HG03066 (cell line): ENCODE results near the gene RGS17.

Experiments
- ATAC-seq: cut with Tn5 transposase; IDR thresholded peaks from one replicate; pipeline ENCODE4 v1.9.1; 2021; ENCODE audit warnings: low read depth; ENCODE audit not compliant: unreplicated experiment

Gene RGS17

GRCh38 chr6:153086225-153086990, 44.7 kb downstream of the RGS17 start:
- ATAC-seq, result no peak

- ATAC-seq, result no peak
These were observed 45.8 kb downstream of the RGS17 start for GRCh38 chr6:153085239-153085638.

- no peak for ATAC-seq
These were observed 46.7 kb downstream of the RGS17 start for GRCh38 chr6:153084393-153084792.

GRCh38 chr6:153083869-153084268, 47.2 kb downstream of the RGS17 start:
- ATAC-seq, result no peak

GRCh38 chr6:153081914-153082313, 49.2 kb downstream of the RGS17 start:
- no peak for ATAC-seq

- ATAC-seq, result no peak
These were observed 54.7 kb downstream of the RGS17 start for GRCh38 chr6:153076431-153076830.

- no peak for ATAC-seq
These were observed 56.3 kb downstream of the RGS17 start for GRCh38 chr6:153074761-153075160.

- ATAC-seq, result no peak
These were observed 57.2 kb downstream of the RGS17 start for GRCh38 chr6:153073841-153074240.

- ATAC-seq, result no peak
These were observed 60.3 kb downstream of the RGS17 start for GRCh38 chr6:153070756-153071155.

GRCh38 chr6:153069897-153070296, 61.2 kb downstream of the RGS17 start:
- ATAC-seq, result no peak

- no peak for ATAC-seq
These were observed 65.9 kb downstream of the RGS17 start for GRCh38 chr6:153065222-153065621.

GRCh38 chr6:153063936-153064335, 67.1 kb downstream of the RGS17 start:
- no peak for ATAC-seq

- ATAC-seq, result no peak
These were observed 68.6 kb downstream of the RGS17 start for GRCh38 chr6:153062516-153062915.

GRCh38 chr6:153059757-153060156, 71.3 kb downstream of the RGS17 start:
- ATAC-seq, result no peak

- ATAC-seq, result no peak
These were observed 71.8 kb downstream of the RGS17 start for GRCh38 chr6:153059311-153059710.

- ATAC-seq, result no peak
These were observed 72.2 kb downstream of the RGS17 start for GRCh38 chr6:153058909-153059308.

GRCh38 chr6:153058291-153058690, 72.8 kb downstream of the RGS17 start:
- no peak for ATAC-seq

- ATAC-seq, result no peak
These were observed 74.8 kb downstream of the RGS17 start for GRCh38 chr6:153056308-153056707.

- no peak for ATAC-seq
These were observed 79.3 kb downstream of the RGS17 start for GRCh38 chr6:153051801-153052200.

GRCh38 chr6:153048631-153049030, 82.5 kb downstream of the RGS17 start:
- ATAC-seq, result no peak

- no peak for ATAC-seq
These were observed 83.7 kb downstream of the RGS17 start for GRCh38 chr6:153047386-153047785.

- no peak for ATAC-seq
These were observed 85.8 kb downstream of the RGS17 start for GRCh38 chr6:153045271-153045670.

GRCh38 chr6:153044295-153044694, 86.8 kb downstream of the RGS17 start:
- no peak for ATAC-seq
